Ovary (tissue), 3 donors: ENCODE data around the gene SLC12A6.

Experiments
- CTCF ChIP-seq, 3 donors: fragments of 450-650 bp in 2 of 3; fragments of 200-600 bp in 1 of 3; IDR thresholded peaks; one replicate each; pipeline versions ENCODE4 v1.5.1 to v1.8.0; 2016 to 2022; ENCODE audit warnings: antibody characterized with exemption in 3 of 3, mild to moderate bottlenecking in 1 of 3
- EP300 ChIP-seq: sonication (generic); formaldehyde crosslinking; IDR thresholded peaks from one replicate; pipeline ENCODE4 v1.6.1; 2017; ENCODE audit warnings: antibody characterized with exemption
- POLR2A ChIP-seq: fragments of 450-650 bp; IDR thresholded peaks from one replicate; pipeline ENCODE4 v1.6.1; 2017; ENCODE audit warnings: antibody characterized with exemption, mild to moderate bottlenecking, moderate library complexity
- donor health status: DM: no; HTN: no; CAD: no.

GRCh38 chr15:34329006-34329405 is 8.6 kb downstream of the SLC12A6 start:
- no peak for TF ChIP-seq CTCF (IDR thresholded peaks at IDR 0.05)
- no peak for TF ChIP-seq EP300
- TF ChIP-seq POLR2A = no peak
